Gastroesophageal sphincter (tissue), 4 donors: ENCODE data around the gene OR4K1. TPM values are rescaled to one million over a fixed set of nuclear protein-coding genes. Genes with fewer than 3 reads are reported as not detected.

Source experiments
- ATAC-seq: fragments of 150-250 bp; one replicate; pipeline ENCODE4 v1.9.1; 2016; ENCODE audit warnings: mild to moderate bottlenecking, moderate library complexity
- H3K27ac ChIP-seq, 4 donors: fragments of 200-600 bp; sonication (generic) in 3 of 4; 1 replicate in 3 of 4; 2 replicates in 1 of 4; pipeline ENCODE4 v1.5.1; 2016 to 2019
- H3K27me3 ChIP-seq: fragments of 200-600 bp; sonication (generic); one replicate; pipeline ENCODE4 v1.5.1; 2019
- H3K36me3 ChIP-seq, 2 donors: fragments of 200-600 bp; sonication (generic); one replicate each; pipeline ENCODE4 v1.5.1; 2019; ENCODE audit warnings: control low read depth in 1 of 2
- H3K4me1 ChIP-seq, 3 donors: fragments of 200-600 bp; sonication (generic); 1 replicate in 2 of 3; 2 replicates in 1 of 3; pipeline ENCODE4 v1.5.1; 2016 to 2019; ENCODE audit warnings: control low read depth in 2 of 3
- H3K4me3 ChIP-seq, 2 donors: fragments of 200-600 bp; sonication (generic); one replicate each; pipeline ENCODE4 v1.5.1; 2019; ENCODE audit warnings: mild to moderate bottlenecking in 1 of 2, moderate library complexity in 1 of 2
- H3K9me3 ChIP-seq, 3 donors: fragments of 200-600 bp; sonication (generic); one replicate each; pipeline ENCODE4 v1.5.1; 2017 to 2019; ENCODE audit warnings: control low read depth in 2 of 3
- CTCF ChIP-seq, 4 experiments: fragments of 200-600 bp in 2 of 4; fragments of 450-650 bp in 2 of 4; sonication (generic) in 1 of 4; IDR thresholded peaks; one replicate each; pipeline ENCODE4 v1.5.1; 2017 to 2019; ENCODE audit warnings: antibody characterized with exemption in 4 of 4, mild to moderate bottlenecking in 2 of 4, moderate library complexity in 2 of 4
- EP300 ChIP-seq: sonication (generic); formaldehyde crosslinking; IDR thresholded peaks from one replicate; pipeline ENCODE4 v1.6.1; 2017; ENCODE audit warnings: antibody characterized with exemption, mild to moderate bottlenecking
- POLR2A ChIP-seq, 2 donors: fragments of 450-650 bp; IDR thresholded peaks; one replicate each; pipeline ENCODE4 v1.6.1; 2017; ENCODE audit warnings: antibody characterized with exemption in 2 of 2, mild to moderate bottlenecking in 2 of 2, moderate library complexity in 1 of 2
- POLR2AphosphoS5 ChIP-seq: sonication (generic); formaldehyde crosslinking; IDR thresholded peaks from one replicate; pipeline ENCODE4 v1.6.1; 2017; ENCODE audit warnings: antibody characterized with exemption
- WGBS, 2 donors: methylation state at CpG; one replicate each; pipeline ENCODE4 v1.1.5; 2018; ENCODE audit warnings: low coverage in 1 of 2; 5-methylcytosine and 5-hydroxymethylcytosine counted together
- total RNA-seq, 4 donors: library from RNA; depleted of rRNA; stranded (reverse); fragments of >200 nt; gene quantifications; one replicate each; pipeline ENCODE4 v1.1.0, GENCODE V29; 2016

The OR4K1 gene
- total RNA-seq = not detected

DNA sequence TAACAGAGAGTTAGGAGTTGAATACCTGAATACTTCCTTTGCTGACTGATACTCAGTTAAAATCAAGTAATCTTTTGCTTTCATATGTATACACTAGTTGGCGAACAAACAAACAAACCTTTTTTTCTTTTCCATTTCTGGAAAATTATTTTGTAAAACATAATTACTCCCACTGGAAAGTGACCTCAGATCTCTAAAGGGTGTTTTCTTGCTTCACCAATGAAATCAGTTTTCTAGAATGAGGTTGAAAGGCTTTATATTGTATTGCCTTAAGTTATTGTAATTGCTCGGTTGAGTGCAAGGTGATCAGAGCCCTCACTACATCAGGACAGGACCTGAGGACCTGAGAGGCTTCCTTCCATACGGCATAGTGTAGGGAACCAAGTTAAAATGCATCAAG, at the start of gene OR4K1:
OR4K1 (plus strand) TSS at position 301 of the 400 bp plus-strand sequence. CDS start 4,750 bp downstream, outside the sequence.
- Histone ChIP-seq H3K27ac (no peak within 1 kb of the TSS), H3K9me3 (no peaks in the 10 kb centered on the region), H3K27me3 (no peaks in the 10 kb centered on the region), H3K4me3 (no peak within 1 kb of the TSS), H3K4me1 (no peaks in the 10 kb centered on the region), H3K36me3 (no peaks in the 10 kb centered on the region)
- WGBS, 2 donors = 60 to 77% methylated on average over 1 to 3 of the region's 3 CpGs
- ATAC-seq = no peak
- TF ChIP-seq EP300 (no peak), POLR2A (IDR thresholded peaks at IDR 0.05) (no peak), POLR2AphosphoS5 (no peak), CTCF (IDR thresholded peaks at IDR 0.05) (no peak)

GRCh38 chr14:19895282-19895681, 35.4 kb upstream of the OR4K1 start:
- no peaks in the 10 kb centered on the region for H3K27me3 ChIP-seq
- no peaks in the 10 kb centered on the region for H3K36me3 ChIP-seq
- WGBS, 2 donors = no CpG with 5 or more reads among the region's 2 CpGs
- H3K9me3 ChIP-seq = peaks cover 0 to 75% (median 0%) of the 10 kb centered on the region in 3 donors
- no peak overlapping the region for H3K4me3 ChIP-seq
- TF ChIP-seq CTCF (IDR thresholded peaks at IDR 0.05) = no peak
- TF ChIP-seq POLR2A (IDR thresholded peaks at IDR 0.05) = no peak
- TF ChIP-seq EP300 = no peak
- no peak for TF ChIP-seq POLR2AphosphoS5
- no peak overlapping the region for H3K27ac ChIP-seq
- H3K4me1 ChIP-seq = no peaks in the 10 kb centered on the region
- no peak for ATAC-seq

DNA sequence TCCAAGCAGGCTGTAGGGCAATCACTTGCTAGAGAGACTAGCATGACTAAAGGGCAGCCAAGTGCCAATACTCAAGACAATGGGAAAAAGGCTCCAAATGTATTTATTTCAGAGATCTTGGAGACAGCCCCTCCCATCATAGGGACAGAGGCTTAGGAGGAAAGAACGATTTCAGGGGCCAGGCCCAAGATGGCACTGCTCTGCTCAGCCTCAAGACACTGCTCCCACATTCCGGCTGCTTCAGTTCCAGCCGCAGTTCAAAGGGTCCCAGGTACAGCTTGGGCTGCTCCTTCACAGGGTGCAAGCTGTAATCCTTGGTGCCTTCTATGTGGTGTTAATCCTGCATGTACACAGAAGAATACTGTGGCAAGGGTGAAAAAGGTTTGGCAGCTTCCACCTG, 29.7 kb upstream of the OR4K1 start:
- H3K27ac ChIP-seq = no peak overlapping the region
- no peak overlapping the region for H3K4me3 ChIP-seq
- ATAC-seq = no peak
- no peaks in the 10 kb centered on the region for H3K4me1 ChIP-seq
- TF ChIP-seq CTCF (IDR thresholded peaks at IDR 0.05) = no peak
- TF ChIP-seq POLR2A (IDR thresholded peaks at IDR 0.05) = no peak
- TF ChIP-seq POLR2AphosphoS5 = no peak
- no peak for TF ChIP-seq EP300
- no peaks in the 10 kb centered on the region for H3K36me3 ChIP-seq
- peaks cover 0 to 28% (median 0%) of the 10 kb centered on the region in 3 donors for H3K9me3 ChIP-seq
- H3K27me3 ChIP-seq = no peaks in the 10 kb centered on the region
- 11% methylated on average over 1 of the region's 3 CpGs; no CpG with 5 or more reads in 1 of the 2 donors for WGBS, 2 donors

GRCh38 chr14:19902409-19902808, 28.3 kb upstream of the OR4K1 start:
- Histone ChIP-seq H3K4me3 (no peak overlapping the region), H3K36me3 (no peaks in the 10 kb centered on the region), H3K9me3 (peaks cover 0 to 14% (median 0%) of the 10 kb centered on the region in 3 donors), H3K27ac (no peak overlapping the region), H3K4me1 (no peaks in the 10 kb centered on the region), H3K27me3 (no peaks in the 10 kb centered on the region)
- ATAC-seq = no peak
- 80 to 86% methylated on average over 3 to 4 of the region's 4 CpGs for WGBS, 2 donors
- TF ChIP-seq POLR2AphosphoS5 = no peak
- TF ChIP-seq POLR2A (IDR thresholded peaks at IDR 0.05) = no peak
- no peak for TF ChIP-seq CTCF (IDR thresholded peaks at IDR 0.05)
- TF ChIP-seq EP300 = no peak

DNA sequence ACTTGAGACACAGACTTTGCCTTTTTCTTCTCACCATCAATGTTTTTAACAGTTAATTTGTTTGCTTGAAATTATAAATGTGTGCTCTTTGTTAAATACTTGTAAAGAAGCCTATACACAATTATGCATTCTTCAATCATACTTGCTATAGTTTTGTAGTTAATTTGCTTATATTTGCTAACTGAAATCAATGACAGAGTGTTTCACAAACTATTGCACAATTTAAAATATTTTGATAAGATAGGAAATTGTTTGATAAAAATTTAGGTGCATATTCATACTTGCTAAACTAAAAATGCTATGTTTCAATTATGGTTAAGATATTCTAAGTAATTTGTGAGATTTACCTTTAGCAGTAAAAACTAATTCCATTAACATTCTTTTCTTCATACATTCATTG, 24.1 kb upstream of the OR4K1 start:
- H3K9me3 ChIP-seq = peaks cover 0 to 2% (median 0%) of the 10 kb centered on the region in 3 donors
- H3K4me1 ChIP-seq = no peaks in the 10 kb centered on the region
- no peak for TF ChIP-seq POLR2A (IDR thresholded peaks at IDR 0.05)
- no peak for TF ChIP-seq CTCF (IDR thresholded peaks at IDR 0.05)
- TF ChIP-seq POLR2AphosphoS5 = no peak
- no peak for TF ChIP-seq EP300
- no peak overlapping the region for H3K27ac ChIP-seq
- H3K36me3 ChIP-seq = no peaks in the 10 kb centered on the region
- no peaks in the 10 kb centered on the region for H3K27me3 ChIP-seq
- H3K4me3 ChIP-seq = no peak overlapping the region
- no peak for ATAC-seq
